HG03432 (cell line): ENCODE data around the gene JAML.

Source experiments
- ATAC-seq: cut with Tn5 transposase; IDR thresholded peaks from one replicate; pipeline ENCODE4 v1.9.1; 2021; ENCODE audit warnings: mild to moderate bottlenecking, moderate library complexity; ENCODE audit not compliant: unreplicated experiment

Gene JAML

GRCh38 chr11:118149493-118149892 is 75.3 kb downstream of the JAML start:
- ATAC-seq: no peak

GRCh38 chr11:118148856-118149255 is 76.0 kb downstream of the JAML start:
- no peak for ATAC-seq

- ATAC-seq: no peak
These were observed 76.6 kb downstream of the JAML start for GRCh38 chr11:118148240-118148639.

GRCh38 chr11:118147502-118147901 is 77.3 kb downstream of the JAML start:
- ATAC-seq: no peak

- no peak for ATAC-seq
These were observed 78.3 kb downstream of the JAML start for GRCh38 chr11:118146554-118146953.

- peak; percentile 85 for ATAC-seq
These were observed 79.3 kb downstream of the JAML start for GRCh38 chr11:118145285-118146227.

- no peak for ATAC-seq
These were observed 80.2 kb downstream of the JAML start for GRCh38 chr11:118144301-118145268.
